PC-9 (cell line): ENCODE measurements around the gene CMTM4.

Experiments
- CTCF ChIP-seq: fragments of 200-600 bp; sonication (generic); conservative IDR thresholded peaks from 2 replicates; pipeline ENCODE4 v1.6.1; 2017; ENCODE audit warnings: mixed run types, antibody characterized with exemption, mild to moderate bottlenecking, moderate library complexity
- EZH2 ChIP-seq: fragments of 200-600 bp; sonication (generic); IDR thresholded peaks from 2 replicates; pipeline ENCODE4 v1.8.0; 2017; ENCODE audit warnings: antibody characterized with exemption, low read depth

DNA sequence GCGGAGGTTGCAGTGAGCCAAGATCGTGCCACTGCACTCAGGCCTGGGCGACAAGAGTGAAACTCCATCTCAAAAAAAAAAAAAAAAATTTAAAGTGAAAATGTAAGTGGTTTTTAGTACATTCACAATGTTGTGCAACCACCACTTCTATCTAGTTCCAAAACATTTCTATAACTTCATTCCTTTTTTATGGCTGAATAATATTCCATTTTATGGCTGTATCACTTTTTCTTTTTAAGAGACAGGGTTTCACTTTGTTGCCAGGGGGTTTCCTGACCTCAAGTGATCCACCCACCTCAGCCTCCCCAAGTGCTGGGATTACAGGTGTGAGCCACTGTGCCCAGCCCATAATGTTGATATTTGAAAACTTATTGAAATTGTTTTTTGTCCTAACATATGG, 103.7 kb downstream of the CMTM4 start:
- TF ChIP-seq CTCF (no peak), EZH2 (no peak)
